GM12875 (cell line): ENCODE results near the gene BPIFB1.

Experiments
- H3K4me3 ChIP-seq: one replicate; pipeline ENCODE4 v1.5.1; 2011; ENCODE audit warnings: low read depth, low read length, control low read depth
- CTCF ChIP-seq: IDR thresholded peaks from 2 replicates; pipeline ENCODE4 v1.5.1; 2011; ENCODE audit warnings: low read depth, mild to moderate bottlenecking, control low read depth, inconsistent platforms, low read length, moderate library complexity, borderline replicate concordance; ENCODE audit not compliant: insufficient read depth

Gene BPIFB1

GRCh38 chr20:33267701-33268100 lies 15.3 kb upstream of the BPIFB1 start:
- H3K4me3 ChIP-seq: no peak overlapping the region
- no peak for TF ChIP-seq CTCF

- no peak for TF ChIP-seq CTCF
- H3K4me3 ChIP-seq: no peak overlapping the region
Observed at GRCh38 chr20:33272155-33272873, 10.7 kb upstream of the BPIFB1 start.

GRCh38 chr20:33273117-33273851 lies 9.7 kb upstream of the BPIFB1 start:
- no peak for TF ChIP-seq CTCF
- H3K4me3 ChIP-seq: no peak overlapping the region

- no peak overlapping the region for H3K4me3 ChIP-seq
- TF ChIP-seq CTCF: no peak
Observed at GRCh38 chr20:33275215-33275614, 7.8 kb upstream of the BPIFB1 start.

GRCh38 chr20:33275871-33276270 lies 7.1 kb upstream of the BPIFB1 start:
- no peak for TF ChIP-seq CTCF
- H3K4me3 ChIP-seq: no peak overlapping the region

- no peak overlapping the region for H3K4me3 ChIP-seq
- TF ChIP-seq CTCF: no peak
Observed at GRCh38 chr20:33276303-33277113, 6.5 kb upstream of the BPIFB1 start.
